ENCODE measurements around the gene RBCK1.
"Not testable (repeated sequence)": the region's sequence is repeated elsewhere in the genome, so short reads cannot be mapped to it uniquely, and the experiment has no call there.

The RBCK1 gene

DNA sequence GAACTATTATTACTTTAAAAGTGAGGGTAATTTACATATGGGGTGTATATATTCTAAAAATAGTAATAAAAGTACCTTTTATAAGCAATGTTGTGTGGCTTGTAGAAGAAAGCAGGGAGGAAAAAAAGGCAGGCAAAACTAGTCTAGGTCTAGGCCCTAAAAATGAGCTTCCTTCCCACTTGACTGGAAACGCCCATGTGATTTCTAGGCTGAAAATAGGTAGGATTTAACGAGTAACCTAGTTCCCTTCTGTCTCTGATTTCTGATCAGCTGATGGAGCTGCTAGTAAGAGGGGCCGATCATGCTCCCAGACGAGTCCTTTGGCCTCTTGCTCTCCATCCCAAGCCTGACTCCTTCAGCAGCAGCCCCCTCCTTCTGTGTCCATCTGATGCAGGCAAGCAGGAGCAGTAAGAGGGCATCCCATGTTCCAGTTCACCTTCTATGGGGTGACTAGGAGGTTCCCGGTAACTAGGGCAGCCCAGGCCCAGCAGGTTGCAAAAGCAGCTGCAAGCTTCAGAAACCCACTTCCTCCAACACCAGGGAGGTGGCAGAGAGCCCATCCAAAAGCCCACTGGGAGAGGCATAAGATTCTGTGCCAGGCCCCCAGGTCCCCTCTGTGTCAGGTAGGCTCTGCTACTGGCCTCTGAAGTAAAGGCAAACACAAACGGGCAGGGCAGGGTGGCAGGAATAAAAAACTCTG lies 29.8 kb downstream of the RBCK1 start:
- no peak for DNase-seq (ENCODE audit: low spot score)

DNA sequence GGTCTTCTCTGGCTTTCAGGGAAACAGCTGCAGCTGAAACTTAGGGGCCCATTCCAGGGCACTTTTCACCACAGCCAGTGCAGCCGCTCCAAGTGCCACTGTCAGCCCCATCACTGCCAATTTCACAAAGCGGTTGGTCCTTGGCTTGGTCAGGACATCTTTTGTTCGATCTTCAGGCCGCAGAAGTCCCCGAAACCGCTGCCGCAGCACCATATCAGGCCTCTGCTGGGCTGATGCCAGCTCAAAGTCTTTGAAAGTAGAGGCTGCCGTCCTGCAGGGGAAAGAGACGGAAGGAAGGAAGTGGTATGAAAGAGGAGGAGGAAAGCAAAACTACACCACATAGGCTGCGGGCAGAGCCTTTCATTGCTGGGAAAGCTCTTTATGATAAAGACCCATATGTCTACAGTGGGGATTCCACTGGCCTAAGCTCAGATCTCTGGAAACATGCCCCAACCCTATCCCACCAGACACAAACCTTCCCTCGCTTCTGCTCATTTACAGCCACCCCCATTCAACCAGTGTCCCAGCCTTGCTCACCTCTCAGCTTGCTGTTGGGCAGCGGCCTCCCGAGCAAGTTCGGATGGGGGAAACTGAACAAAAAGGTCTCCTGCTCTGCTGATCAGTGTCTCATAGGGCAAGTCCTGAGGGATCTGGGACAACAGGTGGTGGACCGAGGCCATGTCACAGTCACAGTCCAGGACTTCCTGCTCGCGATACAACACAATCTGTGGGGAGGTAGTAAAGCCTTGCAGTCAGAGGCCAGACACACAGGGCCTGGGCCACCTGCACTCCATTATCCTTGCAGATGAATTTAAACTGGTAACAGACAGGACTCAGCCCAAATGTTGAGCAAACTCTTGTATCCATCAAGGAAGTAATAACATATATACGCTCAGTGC lies 30.7 kb downstream of the RBCK1 start:
- DNase-seq (ENCODE audit: low spot score): no peak

DNA sequence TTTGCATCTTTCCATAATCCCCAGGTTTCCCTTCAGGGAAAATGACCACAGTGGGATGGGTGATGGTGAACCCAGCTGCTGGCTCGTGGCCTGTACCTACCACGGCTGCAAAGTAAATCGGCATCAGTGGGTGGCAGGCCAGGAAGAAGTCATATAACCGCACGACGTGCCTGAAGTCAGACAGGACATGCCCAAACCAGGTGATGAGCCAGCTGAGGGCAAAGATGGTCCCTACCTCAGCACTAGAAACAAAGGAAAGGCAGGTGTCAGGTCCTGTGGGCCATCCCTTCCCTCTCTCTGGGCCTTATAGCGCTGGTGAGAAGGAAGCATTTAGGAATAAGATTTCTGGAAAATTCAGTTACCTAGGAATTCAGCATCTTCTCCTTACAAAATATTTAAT lies 32.0 kb downstream of the RBCK1 start:
- DNase-seq (ENCODE audit: low spot score): no peak

DNA sequence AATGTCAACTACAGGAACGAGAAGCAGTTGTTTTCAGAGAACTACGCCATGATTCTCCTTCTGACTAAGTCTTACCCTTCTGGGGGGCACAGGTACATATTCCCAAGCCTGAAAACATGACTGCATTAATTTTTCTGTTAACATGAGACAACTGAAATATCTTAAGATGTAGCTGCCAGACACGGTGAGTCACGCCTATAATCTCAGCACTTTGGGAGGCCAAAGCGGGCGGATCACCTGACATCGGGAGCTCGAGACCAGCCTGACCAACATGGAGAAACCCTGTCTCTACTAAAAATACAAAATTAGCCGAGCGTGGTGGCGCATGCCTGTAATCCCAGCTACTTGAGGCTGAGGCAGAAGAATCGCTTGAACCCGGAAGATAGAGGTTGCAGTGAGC lies 32.5 kb downstream of the RBCK1 start:
- DNase-seq (ENCODE audit: low spot score): no peak

DNA sequence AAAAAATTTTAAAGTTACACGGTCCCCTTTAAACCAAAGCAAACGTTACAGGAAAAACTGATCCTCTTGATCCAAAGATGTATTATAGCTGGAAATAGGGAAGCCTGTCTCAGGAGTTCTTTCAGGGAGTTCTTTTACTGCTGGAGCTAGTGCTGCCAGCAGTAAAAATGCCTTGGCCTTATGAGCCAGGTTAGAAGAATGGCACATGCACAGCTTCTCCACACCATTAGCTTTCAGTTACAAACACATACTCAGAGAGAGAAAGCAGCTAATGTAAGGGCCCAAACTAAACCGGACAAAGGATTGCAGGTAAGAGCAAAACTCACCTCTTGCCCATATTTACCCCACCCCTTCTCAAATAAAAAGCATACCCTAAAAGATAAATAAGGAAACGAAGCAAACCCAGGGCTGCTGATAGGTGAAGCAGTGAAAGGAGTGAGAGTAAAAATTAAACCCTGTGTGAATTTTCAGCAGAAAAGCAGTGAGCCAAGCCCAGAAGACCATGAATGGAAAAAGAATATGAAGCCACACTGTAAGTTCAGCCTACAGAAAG lies 35.2 kb downstream of the RBCK1 start:
- DNase-seq (ENCODE audit: low spot score): no peak

DNA sequence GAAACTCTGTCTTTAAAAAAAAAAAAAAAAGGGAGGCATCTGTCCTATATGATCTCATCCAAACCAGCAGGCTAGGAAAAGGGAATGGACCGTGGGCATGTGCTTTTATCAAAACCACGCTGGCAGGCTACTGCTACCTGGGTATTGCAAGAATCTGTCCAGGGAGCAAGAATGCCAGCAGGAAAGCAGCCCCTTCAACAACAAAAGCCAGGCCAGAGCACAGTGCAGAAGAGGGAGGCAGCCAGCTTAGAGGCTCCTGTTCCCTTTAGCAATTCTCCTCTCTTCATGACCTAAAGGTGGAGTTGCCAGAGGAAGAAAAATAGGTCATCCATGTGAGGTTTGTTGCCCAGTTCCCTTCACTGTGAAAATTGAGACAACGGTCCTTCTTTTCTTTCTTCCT lies 36.0 kb downstream of the RBCK1 start:
- no peak for DNase-seq (ENCODE audit: low spot score)

DNA sequence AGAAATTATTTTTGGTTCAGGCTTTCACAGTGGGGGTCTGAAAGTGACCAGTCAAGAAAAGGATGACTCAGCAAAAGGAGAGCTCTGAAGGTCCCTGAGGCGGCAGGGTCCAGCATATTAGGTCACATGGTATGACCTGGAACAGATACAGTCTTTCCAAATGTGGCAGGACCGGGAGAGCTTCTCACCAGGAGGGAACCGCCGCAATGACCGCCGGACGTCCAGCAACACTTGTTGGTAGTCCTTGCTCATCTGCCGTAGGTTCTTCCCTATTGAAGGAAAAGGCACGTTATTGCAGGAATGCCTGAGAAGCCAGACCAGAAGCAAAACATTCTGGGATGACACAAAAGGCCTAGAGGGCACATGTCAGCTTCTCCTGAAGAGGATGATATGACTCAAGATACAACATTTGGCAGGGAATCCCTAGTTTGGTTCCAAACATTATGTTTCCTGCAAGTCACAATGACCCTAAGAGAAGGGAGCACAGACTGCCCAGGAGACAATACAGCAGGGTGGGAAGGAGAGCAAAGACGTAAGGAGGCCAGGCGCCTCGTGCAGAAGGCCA lies 36.8 kb downstream of the RBCK1 start:
- DNase-seq (ENCODE audit: low spot score): no peak

DNA sequence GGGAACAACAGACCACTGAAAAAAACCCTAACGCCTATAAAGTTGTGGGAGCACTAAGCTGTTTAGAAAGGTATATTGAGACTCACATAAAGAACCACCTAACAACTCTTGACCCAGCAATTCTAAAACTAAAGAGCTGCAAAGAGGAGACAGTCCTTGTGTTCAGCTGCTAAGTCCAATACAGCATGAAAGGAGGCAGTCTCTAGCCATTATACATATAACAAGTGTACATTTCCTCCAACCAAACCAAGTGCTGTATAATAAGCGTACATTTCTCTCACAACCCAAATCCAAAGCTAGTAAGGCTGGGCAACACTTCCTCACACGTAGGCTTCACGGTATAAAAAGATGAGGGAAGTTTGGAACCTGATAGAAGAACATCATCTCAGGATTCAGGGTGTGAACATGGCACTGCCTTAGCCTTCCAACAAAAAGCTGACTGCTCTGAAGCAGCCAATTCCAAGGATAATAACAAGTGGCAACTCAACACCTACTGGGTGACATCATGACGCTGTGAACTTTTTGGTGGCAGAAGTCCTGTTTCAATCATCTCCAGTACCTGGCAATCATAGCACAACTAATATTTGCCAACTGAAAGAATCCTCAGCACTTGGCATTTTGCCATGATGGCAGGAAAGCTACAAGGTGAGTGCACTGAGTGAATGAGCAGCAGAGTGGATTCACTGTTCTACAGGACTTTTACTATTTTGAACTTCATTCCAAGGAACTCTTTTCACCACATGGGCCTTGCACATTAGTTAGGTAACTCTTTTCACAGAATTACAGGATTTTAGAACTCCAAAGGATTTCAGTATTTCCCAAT lies 37.6 kb downstream of the RBCK1 start:
- no peak for DNase-seq (ENCODE audit: low spot score)

DNA sequence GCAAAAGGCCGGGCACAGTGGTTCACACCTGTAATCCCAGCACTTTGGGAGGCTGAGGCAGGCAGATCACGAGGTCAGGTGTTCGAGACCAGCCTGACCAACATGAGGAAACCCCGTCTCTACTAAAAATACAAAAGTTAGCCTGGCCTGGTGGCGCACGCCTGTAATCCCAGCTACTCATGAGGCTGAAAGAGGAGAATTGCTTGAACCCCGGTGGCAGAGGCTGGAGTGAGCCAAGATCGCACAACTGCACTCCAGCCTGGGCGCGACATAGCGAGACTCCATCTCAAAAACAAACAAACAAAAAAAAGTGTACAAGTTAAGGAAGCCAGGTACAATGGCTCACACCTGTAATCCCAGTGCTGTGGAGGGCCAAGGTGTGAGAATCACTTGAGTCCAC lies 43.9 kb downstream of the RBCK1 start:
- DNase-seq (ENCODE audit: low spot score): not testable (repeated sequence)

DNA sequence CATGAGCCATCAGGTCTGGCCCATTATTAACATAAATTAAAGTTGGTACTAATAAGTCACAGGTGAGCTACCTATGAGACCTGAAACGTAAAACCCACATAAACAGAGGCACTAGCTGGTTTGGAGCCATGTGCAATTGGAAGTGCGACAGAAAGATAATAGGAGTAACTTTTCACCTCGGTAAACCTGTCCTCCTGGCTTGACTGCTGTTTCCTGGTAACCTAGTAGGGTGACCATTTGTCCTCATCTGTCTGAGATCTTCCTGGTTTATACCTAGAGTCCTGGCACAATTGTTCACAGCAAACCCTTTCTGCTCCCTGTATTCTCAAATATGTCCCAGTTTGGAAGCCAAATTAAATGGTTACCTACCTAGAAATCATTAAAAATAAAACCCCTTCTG lies 46.9 kb downstream of the RBCK1 start:
- no peak for DNase-seq (ENCODE audit: low spot score)

DNA sequence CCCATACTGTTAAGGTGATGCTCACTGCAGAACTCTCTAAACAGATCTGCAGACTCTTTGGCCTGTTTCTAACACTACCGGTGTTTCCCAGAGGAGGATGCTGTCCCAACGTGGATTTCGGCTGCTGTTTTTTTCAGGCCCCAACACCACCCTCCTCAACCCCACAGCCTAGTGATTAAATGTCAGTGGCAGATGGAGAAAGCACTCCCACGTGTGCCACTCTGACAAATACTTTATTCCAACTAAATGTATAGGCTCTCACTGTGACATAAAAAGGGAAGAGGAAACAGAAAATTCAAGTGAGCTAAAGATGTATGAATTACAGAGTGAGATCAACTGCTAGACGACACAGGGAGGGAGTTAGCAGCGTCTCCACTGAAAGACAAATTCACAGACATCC lies 50.7 kb downstream of the RBCK1 start:
- no peak for DNase-seq (ENCODE audit: low spot score)

DNA sequence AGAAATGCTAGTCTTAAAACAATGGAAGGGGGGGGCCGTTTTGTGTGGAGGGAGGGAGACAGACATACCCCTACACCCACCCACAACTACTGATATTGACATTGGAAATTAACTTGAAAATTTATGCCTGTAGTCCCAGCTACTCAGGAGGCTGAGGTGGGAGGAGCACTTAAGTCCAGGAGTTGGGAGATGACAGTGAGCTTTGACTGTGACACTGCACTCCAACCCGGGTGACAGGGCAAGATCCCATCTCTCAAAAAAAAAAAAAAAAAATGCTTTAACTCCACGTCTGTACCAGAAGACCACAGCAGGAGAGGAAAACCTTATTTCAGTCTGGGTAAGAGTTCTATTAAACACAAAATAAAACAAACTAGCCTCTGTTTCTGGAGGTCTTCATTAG lies 52.1 kb downstream of the RBCK1 start:
- DNase-seq (ENCODE audit: low spot score): no peak

DNA sequence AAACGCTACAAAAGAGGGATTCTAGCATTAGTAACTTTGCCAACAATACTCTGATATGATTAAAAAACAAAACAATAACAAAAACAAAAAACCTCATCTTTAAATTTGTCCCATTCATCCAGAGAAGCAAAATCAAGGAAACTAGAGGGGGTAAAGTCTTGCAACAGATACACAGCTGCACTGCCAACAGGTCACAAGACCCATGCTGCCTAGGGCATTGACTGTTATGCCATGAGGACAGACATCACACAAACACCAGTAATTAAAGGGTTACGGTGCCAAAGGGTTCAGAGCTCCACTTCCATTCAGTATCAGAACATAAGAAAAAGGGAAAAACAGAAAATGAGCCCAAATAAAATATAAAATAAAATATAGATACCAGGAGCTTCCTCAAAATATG lies 52.6 kb downstream of the RBCK1 start:
- peak; percentile 52 for DNase-seq (ENCODE audit: low spot score)

DNA sequence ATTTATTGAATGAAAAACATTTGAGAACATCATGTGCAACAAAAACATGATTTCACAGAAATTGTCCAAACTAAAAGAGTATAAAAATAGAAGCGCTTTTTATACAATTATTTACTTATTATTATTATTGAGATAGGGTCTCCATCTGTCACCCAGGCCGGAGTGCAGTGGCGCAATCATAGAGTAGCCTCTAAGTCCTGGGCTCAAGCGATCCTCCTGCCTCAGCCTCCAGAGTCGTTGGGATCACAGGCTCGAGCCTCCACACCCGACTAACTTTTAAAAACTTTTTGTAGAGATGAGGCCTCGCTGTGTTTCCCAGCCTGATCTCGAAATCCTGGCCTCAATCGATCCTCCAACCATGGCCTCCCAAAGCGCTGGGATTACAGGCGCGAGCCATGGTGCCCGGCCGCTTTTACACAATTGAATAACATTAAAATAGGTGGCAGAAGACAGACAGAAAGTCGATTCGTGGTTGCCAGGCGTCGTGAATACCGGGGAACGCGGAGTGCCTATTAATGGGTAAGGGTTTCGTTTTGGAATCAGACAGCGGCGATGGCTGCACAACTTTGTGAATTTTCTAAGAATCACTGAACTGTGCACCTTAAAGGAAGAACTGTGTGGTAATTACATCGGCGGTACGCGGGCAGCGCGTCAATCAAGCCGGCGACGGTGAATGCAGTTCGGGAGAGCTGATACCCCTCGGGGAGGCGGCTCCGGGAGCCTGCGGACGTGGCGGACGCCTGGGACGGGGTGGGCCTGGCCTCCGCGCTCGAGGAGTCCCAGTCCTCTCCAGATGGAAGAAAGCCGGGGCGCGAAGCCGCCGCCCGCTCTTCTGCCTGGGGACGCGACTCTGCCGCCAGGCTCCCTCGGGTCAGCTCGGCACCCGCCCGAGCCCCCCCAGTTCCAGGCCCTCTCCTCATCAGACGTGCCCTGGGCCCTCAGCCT lies 53.4 kb downstream of the RBCK1 start:
- DNase-seq (ENCODE audit: low spot score): peak; percentile 82

DNA sequence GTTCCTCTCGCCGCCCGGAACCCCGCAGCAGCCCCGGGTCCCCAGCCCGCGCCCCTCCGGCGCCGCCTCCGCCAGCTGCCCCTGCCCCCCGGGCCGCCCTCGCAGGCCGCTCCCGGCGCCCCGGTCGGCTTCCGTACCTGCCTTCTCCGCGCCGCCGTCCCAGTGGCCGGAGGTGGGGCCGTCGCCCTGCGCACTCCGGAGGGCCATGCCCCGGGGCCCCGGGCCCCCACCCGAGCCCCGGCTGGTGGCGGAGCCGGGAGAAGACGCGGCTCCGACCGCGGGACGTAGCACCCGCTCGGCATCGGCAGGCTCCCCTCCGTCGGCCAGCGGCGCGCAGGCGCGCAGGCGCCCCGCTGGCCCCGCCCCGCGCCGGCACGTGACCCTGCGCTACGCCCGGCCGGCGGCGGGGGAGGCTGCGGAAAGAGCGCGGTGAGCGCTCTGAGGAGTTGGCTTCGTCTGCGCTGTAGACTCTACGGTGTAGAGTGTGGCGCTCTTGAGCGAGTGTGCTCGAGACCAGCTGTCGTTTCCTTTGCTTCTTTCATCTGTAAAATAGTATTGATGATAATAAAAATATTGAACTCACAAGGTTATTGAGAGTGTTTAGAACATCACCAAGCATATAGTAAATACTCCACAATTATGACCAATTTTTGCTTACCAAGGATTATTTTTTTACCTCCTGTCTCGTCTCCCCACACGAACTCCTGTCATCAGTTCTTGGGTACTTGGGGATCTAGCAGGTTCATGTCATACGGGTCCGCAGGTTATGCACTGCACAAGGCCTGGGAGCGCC lies 54.3 kb downstream of the RBCK1 start, which contains the start of gene TBC1D20:
Gene TBC1D20 (minus strand): TSS at position 335 of the 793 bp plus-strand sequence. CDS start 128 bp downstream, at position 207.
- DNase-seq (ENCODE audit: low spot score): peak; percentile 97

DNA sequence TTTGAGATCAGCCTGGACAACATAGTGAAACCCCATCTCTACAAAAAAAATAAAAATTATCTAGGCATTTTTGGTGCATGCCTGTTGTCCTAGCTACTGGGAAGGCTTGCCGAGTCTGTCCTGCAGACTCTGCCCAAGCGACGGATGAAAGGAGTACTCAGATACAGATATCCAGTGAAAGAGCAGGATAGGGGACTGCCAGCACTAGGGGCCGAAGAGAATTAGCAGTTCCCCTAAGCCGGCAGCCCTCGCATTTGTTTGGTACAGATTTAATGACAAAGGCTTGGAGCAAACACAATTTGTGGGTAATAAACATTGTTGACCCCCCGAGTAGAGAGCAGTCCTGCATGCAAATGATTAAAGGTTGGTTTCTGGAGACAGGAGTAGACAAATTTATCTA lies 59.7 kb downstream of the RBCK1 start:
- no peak for DNase-seq (ENCODE audit: low spot score)

DNA sequence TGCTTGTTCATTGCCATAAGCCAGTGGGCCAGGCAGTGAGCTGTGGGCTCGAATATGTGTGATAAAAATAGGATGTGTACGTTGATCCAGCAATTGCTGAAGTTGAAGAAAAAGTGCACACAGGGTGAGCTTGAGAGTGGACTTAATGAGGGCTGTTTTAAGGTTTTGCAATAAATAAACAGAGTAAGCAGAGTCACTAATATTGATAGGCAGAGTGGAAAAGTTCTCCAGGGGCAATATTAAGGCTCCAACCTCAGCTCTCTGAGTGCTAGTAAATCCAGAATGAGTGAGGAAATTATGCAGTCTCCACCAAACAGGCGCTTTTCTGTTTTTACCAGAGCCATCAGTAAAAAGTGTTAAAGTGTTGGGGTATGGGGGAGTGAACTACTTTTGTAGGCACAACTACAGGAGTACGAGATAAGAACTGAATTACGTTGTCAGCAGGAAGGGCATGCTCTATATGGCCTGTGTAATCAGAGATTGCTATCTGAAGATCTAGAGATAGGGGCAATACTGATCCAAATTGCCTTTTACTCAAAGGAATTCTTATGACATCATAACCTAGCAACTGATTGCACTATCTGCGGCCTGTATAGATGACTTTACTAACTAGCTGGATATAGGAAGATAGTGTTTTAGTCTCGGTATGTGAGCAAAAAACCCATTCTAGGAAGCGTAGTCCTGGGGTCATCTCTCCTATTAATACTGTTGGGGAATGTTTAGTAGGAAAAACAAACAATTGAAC lies 61.8 kb downstream of the RBCK1 start:
- no peak for DNase-seq (ENCODE audit: low spot score)

DNA sequence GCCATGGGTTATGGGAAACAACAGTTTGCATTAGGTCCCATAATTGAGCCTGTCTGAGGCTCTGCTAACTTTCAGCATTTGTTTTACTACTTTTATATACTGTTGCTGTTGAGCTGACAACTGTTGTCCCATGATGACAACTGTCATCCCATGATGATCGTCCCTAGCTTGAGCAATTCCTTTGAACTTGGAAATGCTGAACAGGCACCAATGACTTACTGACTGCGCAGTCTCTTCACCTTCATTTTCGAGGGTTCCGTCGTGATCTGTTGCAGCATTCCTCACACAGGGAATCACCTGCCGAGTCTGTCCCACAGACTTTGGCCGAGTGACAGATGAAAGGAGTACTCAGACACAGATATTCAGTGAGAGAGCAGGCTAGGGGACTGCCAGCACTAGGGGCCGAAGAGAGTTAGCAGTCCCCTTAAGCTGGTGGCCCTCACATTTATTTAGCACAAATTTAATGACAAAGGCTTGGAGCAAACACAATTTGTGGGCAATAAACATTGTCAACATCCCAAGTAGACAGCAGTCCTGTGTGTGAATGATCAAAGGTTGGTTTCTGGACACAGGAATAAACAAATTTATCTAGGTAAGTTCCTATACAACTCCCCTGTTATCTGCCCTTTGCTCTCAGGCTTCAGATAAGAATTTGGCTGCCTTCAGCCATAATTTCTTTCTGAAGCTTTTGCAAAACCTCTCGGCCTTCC lies 64.2 kb downstream of the RBCK1 start:
- DNase-seq (ENCODE audit: low spot score): no peak

All from GM03348 (cell line).